Activated CD4-positive, alpha-beta T cell treated with anti-CD3 and anti-CD28 coated beads for 24 hours (primary cell): ENCODE measurements around the gene TGFA.

Experiments
- DNase-seq, 2 donors: peaks; one replicate each; pipeline ENCODE4 v3.0.0-alpha.2; 2020; ENCODE audit warnings: low read depth in 2 of 2

Gene TGFA

DNA sequence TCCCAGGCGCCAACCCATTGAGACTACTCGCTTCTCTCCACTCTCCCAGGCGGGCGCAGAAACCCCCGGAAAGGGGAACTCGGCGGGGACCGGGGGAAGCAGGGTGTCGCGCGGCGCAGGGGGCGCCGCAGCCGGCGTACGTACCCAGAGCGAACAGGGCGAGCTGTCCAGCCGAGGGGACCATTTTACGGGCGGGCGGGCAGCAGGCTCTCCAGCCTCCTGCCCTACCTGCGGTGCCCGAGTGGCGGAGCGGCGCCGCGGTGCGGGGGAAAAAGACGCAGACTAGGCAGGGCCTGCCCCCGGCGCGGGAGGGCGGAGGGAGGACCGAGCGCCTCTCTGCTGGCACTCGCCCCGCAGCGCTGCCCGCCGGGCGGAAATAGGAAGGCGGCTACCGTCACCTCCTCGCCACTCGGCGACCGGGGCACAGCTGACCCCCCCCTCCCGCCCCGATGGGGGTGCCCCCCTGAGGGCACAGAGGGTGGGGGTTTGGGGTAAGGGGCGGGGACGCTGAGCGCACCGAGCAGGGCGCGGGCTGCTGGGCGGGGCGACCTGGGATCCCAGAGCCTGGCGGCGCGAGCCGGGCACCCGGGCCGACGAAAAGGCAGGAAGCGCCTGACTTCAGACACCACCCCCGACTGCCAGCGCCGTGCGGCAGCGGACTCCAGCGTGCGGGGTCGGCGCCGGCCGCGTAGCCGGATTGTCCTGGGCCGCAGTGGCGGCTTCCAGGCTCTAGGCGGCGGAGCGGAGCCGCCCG, at the start of gene TGFA:
Gene TGFA, minus strand, starts transcription at position 243 of the 754 bp plus-strand sequence. Its CDS starts 59 bp downstream, at position 184.
- DNase-seq, result peak; percentile 39 to 57

DNA sequence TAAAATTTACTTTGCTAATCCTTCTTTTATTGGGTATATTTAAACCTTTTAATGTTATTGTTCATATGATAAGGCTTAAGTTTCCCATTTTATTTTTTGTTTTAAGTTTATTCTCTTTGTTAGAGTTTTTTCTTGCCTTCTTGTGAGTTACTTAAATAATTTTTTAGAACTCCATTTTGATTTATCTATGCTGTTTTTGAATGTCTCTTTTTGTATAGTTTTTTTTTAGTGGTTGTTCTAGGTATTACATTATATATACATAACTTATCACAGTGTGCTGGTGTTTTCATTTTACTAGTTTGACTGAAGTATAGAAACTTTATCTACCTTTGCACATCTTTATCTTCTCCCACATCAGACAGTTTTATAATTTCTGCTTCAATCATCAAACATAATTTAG, 49.4 kb upstream of the TGFA start:
- DNase-seq, result no peak

DNA sequence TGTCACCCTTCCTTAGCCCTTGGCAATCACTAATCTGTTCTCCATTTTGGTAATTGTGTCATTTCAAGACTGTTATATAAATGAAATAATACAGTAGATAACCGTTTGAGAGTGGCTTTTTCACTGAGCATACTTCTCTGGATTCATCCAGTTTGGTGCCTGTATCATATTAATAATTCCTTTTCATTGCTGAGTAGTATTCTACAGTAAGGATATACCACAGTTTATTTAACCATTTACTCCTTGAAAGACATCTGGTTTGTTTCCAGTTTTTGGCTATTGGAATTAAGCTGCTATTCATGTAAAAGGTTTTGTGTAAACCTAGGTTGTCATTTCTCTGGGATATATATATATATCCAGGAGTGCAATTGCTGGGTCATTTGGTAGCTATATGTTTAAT, 44.6 kb upstream of the TGFA start:
- no peak for DNase-seq

DNA sequence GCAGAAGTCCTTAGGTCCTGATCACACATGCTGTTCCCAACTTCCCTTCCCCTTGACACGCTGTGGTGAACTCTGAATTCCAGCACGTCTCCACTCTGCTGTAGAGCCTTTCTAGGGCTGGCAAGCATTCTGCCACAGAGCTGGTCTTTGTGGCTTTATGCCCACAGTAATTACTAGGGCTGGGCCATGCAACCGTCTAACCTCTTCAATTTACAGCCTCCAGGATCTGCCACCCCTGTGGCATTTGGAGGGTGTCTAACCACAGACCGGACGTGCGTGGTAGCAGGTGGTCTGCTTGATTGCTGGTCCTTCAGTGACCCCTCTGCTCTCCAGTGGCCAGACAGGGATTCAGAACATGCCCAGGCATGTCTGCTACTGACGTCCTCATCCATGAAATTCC, 43.1 kb upstream of the TGFA start:
- no peak for DNase-seq

DNA sequence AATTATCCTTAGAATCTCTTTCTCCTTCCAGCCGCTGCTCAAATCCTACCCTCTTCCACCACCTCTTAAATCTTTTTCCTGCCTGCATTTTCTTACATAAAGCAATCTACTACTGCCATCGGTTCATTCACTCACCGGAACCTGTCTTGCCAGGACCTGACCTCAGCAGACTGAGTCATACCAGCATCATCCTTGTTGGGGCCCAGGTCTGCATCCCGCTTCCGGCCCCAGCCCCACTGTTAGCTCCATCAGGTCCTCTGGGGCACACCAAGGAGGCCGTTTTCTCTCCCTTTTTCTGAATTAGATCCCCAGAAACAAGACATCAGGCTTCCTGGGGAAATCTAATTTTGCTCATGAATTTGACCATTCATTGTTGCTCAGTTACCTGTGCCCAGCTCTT, 42.7 kb upstream of the TGFA start:
- DNase-seq, result no peak

DNA sequence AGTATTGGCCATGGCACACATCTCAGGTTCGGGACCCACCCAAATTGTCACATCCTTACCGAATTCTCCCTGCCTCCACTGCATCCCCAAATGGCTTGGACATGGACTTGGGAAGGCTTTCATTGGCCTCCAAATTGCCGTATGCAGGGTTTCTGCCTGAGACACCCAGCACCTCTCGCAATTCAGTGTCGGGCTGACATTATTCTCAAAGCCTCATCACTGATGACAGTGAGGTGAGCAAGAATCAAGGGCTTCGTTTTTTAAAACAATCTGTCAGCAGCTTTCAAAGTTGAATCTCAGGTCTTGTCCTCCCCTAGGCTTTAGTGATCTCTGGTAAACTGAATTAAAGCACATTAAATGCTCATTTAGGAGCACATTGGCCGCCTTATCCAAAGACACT, 29.5 kb upstream of the TGFA start:
- no peak for DNase-seq

DNA sequence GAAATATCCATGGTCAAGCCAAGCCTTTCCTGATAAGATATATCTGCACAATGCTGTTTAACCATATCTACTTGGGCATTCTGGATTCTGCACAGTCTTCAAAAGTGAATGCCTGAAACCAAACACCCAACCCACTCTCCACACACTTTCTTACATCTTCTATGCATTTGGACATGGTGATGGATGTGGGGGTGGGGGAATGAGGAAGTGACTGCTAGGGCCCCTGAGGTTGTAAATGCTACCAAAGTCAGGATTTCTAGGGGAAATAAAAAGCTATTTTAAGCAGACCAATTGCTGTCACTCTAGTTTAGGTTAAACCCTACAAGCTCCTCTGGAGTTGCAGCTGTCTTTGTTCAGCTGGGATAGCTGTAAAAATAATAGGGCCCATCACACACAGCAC, 26.7 kb upstream of the TGFA start:
- no peak for DNase-seq

DNA sequence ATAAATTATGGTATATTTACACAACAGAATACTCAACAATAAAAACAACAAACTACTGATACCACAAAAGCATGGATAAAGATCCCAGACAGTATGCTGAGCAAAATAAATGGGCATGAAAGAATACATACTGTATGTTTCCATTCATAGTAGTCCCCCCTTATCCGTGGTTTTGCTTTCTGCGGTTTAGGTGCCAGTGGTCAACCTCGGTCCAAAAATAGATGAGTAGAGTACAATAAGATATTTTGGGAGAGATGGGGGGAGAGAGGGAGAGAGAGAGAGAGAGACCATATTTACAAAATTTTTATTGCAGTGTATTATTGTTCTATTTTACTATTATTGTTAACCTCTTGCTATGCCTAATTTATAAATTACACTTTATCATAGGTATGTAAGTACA, 21.0 kb upstream of the TGFA start:
- no peak for DNase-seq

DNA sequence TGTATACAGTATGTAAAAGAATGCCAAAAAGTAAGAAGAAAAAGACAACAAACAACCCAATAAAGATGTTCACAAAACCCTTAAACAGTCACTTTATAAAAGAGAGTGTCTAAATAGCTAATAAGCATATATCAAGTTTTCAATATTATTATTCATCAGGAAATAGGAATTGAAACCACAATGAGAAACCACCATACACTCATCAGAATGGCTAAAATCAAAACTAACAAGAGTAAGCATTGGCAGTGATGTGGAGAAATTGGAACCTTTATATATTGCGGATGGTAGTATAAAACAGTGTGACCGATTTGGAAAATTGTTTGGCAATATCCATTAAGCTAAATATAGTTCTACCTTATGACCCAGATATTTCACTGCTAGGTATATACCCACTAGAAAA, 20.5 kb upstream of the TGFA start:
- DNase-seq, result no peak

DNA sequence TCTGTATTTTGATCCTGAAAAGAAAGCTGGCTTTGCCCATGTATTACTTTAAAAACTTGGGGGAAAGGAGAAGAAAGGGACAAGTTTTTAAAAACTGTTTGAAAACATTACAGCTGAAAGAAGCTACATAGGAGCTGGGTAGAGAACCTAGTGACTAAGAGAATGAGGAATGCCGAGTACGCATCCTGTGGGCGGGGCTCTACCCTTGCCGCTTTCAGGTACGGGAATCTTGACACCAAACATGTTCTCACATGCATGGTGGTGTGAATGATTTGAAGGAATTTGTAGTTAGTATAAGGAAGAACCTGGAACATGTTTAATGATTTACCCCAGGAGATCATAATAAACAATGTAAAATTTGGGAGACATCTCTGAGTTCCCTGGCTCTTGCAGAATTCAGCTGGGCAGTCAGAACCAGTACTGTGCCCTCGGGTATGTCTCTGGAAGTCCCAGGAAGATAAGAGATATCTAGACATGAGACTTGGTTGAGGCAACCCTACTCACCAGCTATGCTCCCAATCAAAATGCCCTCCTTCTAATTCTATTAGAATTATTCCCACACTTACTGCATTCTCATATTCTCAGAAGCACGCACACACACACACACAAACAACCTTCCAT, 16.5 kb upstream of the TGFA start:
- no peak for DNase-seq

DNA sequence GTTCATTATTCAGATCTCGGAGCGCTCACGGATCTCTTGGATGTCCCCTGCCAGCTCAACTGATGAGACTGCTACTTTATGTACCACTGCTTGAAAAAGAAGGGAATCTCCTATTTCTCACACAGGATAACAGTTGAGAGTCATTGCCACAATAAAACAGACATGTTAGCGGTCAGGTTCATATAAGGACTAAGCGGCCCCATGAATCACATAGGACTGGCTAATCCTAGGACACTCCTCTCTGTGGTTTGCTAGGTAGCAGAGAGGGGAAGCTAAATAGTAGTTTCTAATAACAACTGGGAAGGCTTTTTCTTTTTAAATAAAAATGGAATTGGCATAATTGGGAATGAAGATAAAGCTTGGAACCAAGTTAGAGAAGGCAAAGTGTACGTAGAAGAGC, 15.9 kb upstream of the TGFA start:
- no peak for DNase-seq

DNA sequence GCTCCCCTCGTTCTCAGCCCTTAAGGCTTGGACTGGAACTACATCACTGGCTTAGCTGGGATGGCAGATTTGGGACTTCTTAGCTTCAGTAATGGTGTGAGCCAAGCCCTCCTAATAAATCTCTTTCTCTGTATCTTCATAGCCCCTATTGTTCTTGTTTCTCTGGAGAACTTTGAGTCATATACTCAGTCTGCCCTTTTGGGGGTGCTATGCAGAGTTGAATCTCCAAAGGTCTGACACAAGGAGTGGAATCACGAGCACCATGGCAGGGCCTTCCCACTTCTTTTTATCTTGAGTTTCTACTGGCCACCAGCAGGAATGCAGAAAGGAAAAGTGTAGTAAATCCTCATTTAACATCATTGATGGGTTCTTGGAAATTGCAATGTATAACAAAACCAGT, 13.3 kb upstream of the TGFA start:
- DNase-seq, result no peak

DNA sequence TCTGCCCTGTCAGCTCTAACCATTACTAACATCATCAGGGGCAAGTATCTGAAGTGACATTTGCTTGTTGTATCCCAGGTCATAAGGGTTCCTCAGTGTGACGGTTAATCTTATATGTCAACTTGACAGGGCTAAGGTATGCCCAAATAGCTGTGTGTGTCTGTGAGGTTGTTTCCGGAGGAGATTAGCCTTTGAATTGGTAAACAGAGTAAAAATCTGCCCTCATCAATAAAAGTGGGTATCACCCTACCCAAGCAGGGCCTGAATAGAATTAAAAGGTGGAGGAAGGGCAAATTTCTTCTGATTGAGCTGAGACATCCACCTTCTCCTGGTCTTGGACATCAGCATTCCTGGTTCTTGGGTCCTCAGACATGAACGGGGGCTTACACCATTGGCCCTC, 12.8 kb upstream of the TGFA start:
- DNase-seq, result no peak

DNA sequence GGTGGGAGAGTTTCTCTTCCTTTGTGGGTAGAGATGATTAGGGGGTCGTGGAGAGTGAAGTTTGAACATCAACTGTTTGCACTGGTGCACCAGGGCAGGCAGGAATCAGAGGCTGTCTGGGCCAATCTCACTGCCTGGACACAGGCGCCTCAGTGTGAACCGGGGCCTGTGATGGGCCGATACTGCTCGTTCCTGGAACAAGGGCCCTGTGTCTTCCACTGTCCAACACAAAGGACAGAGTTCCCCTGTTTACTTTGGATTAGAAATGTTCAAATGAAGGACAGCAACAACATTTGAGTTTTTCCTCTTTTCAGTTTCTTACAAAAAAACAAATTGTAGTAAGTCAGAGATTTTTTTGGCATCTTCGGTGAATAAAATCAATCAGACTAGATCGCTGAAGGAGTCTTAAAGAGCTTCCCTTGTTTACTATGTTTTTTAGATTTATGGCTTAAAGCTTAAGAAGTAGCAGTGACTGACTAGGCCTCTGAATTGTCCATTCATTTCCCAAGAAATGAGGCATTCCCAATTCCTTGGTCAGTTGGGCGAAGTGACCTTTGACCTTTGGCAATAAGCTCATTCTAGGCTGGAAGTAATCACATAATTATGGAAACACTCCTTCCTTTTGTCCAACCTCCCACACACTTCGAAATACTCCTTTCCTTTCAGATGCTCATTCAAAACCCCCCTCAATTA, 11.6 kb upstream of the TGFA start:
- DNase-seq, result no peak

DNA sequence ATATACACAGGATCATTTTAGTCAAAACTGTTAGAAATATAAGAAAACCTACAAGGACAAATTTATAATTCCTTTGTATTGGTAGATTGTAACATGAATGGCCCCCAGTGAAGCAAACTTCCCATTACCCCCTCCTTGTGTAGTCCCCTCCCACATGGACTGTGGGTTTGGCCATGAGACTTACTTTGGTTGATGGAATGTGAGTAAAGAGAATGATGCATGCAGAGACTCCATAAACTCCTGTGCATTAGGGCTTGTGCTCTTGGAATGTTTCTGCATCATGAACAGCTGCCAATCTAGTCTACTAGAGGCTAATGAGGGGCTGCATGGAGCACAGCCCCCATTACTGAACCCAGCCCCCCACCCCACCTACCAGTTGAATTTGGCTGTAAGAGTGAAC, 8.3 kb upstream of the TGFA start:
- DNase-seq, result no peak

DNA sequence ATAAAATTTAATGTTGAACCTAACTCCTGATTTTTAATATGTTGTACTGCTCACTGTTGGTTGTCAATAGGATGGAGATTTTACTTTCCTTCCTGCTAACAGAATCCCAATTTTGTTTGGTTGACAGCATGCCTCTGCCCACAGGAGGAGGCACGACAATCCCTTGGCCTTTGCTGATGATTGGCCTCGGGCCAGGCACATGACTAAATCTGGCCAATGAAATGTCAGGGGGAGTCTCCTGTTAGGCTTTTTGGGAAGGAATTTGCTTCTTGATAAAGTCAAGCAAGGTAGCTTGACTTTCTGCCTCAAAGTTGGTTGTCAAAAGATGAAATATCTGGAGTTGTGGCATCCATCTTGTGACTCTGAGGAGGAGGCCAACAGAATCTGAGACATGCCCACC, 6.8 kb upstream of the TGFA start:
- DNase-seq, result no peak

DNA sequence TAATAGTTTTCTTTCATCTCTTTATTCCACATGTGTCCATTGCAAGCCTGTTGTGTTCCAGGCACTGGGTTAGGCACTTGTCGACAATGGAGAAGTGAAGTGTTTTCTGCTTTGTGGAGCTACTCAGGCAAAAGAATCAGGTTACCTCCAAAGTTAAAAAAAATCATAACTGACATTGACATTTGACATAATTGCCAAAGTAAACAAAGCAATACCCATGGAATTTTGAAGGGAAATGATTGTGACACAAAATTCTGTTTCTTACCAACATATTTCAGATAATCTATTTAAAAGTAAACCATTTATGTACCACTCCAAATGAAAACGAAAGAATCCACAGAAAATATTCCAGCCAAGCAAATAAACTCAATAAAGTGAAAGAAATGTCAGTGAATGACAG, 6.4 kb upstream of the TGFA start:
- DNase-seq, result no peak

DNA sequence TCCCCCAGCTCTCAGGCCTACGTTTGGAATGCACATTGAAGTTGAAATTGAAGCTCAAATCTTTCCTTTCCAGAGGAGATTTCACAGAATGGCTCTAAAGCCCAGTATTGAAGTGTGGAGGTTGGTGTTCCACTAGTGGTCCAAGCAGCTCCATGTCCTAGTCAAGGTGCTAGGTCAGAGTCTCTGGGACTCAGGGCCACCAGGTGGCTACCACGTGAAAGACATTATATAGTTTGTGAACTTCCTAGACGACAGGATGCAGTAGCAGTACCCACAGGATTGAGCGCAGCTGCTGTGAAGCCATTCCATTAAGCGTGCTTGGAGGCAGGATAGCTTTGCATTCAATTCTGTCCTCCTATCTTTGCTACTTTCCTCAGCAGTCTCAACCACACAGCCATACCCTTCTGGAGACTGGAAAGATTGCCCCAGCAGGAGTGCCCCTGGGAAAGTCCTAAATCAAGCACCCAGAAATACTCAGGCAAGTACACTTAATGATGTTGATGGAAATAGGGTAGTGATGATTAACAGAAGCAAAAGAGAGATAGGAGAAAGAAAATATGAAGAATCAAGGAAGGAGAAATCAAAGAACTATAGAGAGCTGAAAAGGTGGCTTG, 4.7 kb upstream of the TGFA start:
- DNase-seq, result no peak

DNA sequence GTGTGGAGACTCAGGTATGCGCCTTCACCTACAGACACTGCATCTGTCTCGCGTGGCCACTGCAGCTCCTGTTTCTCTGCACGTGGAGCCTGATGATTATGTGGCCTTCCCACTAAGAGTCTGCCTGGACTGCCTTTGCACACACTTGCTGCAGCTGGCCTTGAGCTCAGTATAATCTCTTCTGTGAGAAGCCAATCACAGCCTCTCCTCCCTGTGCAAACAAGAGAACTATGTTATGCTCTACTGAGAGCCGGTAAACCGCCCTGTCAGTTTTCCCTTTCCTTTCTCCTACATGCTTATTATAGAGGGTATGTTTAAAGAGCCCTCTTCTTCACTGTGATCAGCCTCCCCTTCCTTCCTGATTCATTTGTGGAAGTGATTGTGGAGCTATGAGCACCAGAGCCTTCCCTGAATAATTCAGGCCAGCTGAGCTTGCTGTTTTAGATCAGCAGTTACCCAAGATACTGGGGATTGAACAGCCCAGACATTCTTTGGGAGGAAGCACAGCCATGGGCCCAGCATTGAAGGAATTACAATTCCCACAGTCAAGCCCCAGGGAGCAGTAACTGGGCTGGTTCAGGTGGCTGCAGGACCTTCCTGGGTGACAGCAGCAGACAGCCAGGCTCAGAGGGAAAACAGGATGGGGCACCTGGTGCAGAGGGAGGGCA, 3.7 kb upstream of the TGFA start:
- no peak for DNase-seq

DNA sequence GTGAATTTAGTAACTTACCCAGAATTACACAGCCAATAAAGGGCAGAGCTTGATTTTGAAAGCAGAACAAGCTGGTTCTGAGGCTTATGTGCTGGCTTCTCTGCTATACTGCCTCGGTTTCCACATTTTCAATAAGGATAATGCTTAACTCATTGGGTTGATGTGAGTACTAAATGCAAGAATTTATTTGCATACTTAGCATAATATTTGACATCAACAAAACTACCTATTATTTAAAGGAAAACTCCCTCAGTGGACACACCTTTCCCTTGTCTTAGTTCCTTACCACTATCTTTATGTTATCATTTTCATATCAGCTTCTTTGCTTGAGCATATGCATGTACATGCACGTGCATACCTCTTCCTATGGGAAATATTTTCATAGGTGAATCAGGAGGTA, 3.0 kb upstream of the TGFA start:
- no peak for DNase-seq

DNA sequence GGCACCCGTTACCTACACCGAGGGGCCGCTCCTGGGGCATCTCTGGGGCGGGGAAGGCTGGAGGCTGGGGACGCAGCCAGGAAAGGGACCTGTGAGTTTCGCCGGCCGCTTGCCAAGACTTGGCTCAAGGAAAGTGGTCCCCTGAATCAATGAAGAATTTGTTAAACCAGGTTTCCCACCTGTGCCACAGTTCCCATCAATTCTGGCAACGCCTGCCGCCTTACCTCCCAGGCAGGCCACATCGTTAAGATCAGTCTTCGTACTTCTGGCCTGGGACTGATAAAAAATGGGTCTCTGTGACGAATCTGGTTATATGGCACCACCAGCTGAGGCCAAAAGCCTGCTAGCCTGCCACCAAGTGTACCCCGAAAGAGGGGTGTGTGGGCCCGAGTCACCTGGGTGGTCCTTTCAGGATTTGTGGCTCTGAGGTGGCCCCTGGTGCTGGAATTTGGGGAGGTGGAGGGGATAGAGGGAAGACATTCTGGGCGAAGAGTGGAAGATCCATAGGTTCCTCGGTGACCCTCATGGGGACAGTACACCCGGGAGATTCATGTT, 789 bp upstream of the TGFA start:
- DNase-seq, result no peak

DNA sequence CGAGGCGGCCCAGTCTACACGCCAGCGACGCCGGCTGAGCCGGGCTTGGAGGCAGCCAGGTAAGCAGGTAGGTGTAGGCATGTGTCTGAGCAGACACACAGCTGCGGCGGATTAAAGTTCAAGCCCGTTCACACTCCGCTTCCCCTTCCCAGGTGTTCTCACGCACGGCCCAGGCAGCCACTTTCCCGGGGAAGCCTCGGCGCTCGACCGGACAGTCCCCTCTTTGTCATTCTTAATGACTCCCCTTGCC, 367 bp downstream of the TGFA start:
- no peak for DNase-seq
